H1 (cell line): ENCODE measurements around the gene GGT7.

Source experiments
- EZH2 ChIP-seq: fragments of 200-600 bp; sonication (generic); IDR thresholded peaks from 2 replicates; pipeline ENCODE4 v1.7.1; 2012; ENCODE audit warnings: low read depth, mild to moderate bottlenecking, moderate library complexity, low read length, inconsistent platforms; ENCODE audit not compliant: severe bottlenecking
- TAF7 ChIP-seq: optimal IDR thresholded peaks from 2 replicates; pipeline ENCODE3; 2011; ENCODE audit warnings: low read depth, mild to moderate bottlenecking, inconsistent platforms, low read length, moderate library complexity, borderline replicate concordance
- USF2 ChIP-seq: IDR thresholded peaks from 2 replicates; pipeline ENCODE4 v1.6.1; 2011; ENCODE audit warnings: low read length, improper control_type of control experiment

GRCh38 chr20:34863421-34863965 lies 9.2 kb downstream of the GGT7 start:
- TF ChIP-seq EZH2 (no peak), TAF7 (no peak), USF2 (no peak)
